ENCODE results near the gene IQCM.
"Not testable (repeated sequence)": the region's sequence is repeated elsewhere in the genome, so short reads cannot be mapped to it uniquely, and the experiment has no call there.

IQCM gene

GRCh38 chr4:149555146-149555545 is 260.5 kb downstream of the IQCM start:
- no peak for DNase-seq

- DNase-seq = no peak
Observed at GRCh38 chr4:149553959-149554520, 261.6 kb downstream of the IQCM start.

- DNase-seq = no peak
Observed at GRCh38 chr4:149552601-149553000, 263.0 kb downstream of the IQCM start.

GRCh38 chr4:149549911-149550310 is 265.7 kb downstream of the IQCM start:
- no peak for DNase-seq

DNA sequence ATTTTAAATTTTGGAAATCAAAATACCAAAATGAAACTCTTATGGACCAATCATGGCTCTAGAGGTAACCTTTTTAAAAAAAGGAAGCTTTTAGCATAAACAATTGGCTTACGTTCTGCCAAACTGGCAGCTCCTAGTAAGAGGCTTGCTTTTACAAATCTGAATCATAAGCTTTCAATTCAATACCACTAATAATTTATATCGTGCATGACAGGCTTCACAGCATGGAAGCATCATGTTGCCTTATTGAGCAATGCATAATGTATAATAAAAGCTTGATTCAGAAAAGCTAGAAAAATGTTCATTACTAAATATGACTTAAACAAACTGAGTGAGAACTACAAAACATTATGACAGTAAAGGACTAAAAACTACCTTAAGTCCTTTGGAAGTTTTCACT is 280.9 kb downstream of the IQCM start:
- DNase-seq = no peak

GRCh38 chr4:149531861-149532260 is 283.8 kb downstream of the IQCM start:
- no peak for DNase-seq

- DNase-seq = no peak
Observed at GRCh38 chr4:149523039-149523438, 292.6 kb downstream of the IQCM start.

DNA sequence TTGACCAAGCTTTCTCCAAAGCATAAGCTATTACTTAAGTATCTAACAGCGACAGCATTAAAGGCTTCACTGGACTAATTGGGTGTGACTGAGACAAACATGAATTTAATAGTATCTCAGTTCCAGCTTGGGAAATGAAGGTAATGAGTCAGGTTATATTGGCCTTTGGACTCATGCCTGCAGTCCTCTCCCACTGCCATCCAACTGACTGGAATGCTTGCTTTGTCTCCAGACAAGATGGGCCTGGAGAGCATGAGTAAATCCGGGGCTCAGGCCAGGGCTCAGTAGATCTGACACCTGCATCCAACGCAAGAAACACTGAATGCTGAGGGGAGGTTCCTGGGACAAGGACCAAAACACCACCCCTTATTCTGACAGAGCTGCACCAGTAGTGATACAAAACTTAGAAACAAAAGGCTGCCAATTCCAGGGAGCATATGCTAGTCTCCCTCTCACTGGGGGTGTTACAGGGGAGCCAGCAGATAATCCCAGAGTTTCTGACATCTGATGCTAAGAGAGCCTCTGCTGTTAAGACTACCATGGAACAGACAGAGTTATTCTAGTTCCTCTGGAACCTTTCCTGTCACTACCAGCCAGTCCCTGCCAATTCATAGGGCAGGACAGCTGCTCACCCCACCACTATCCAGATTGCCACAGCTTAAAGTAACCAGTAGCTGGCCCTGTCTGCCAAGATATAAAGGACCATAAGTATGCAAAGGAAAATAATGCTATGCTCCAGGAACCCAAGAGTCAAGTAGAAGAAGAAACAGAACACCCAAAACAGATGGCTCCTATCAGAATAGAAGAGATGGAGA is 293.8 kb downstream of the IQCM start:
- DNase-seq = no peak

DNA sequence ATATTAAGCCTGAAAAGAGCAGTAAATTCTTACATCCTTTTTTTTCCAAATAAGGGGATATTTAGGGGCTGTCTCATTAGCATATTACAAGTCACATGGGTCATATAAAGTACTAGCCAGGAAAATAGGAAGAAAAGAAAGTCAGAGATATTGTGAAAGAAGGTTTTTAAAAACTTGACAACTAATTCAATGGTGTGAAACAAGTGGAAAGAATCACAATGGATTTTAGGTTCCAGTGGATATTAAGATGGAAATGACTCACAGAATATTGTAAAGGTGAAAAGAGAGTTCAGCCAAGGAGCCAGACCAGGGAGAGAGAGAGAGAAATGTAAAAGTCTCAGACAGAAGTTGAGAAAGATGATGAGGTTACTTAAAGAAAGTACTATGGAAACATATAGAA is 297.2 kb downstream of the IQCM start:
- no peak for DNase-seq

- DNase-seq = no peak
Observed at GRCh38 chr4:149513081-149513480, 302.6 kb downstream of the IQCM start.

DNA sequence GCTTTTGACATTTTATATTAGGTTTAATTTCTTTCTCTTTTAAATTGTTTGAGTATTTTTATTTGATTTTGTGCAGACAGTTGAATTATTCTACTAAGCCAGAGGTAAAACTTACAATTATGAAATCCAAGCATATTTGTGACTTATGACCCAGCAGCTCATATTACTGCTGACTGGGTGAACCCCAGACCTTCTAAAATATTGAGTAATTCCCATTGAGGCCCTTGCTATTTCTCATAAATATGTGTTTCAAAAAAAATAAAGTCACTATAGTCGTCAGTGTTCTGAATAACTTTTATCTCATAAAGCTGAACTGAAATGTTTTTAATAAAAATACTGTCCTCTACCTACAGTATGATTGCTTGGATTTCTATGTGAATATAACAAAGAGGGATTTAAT is 303.1 kb downstream of the IQCM start:
- no peak for DNase-seq

DNA sequence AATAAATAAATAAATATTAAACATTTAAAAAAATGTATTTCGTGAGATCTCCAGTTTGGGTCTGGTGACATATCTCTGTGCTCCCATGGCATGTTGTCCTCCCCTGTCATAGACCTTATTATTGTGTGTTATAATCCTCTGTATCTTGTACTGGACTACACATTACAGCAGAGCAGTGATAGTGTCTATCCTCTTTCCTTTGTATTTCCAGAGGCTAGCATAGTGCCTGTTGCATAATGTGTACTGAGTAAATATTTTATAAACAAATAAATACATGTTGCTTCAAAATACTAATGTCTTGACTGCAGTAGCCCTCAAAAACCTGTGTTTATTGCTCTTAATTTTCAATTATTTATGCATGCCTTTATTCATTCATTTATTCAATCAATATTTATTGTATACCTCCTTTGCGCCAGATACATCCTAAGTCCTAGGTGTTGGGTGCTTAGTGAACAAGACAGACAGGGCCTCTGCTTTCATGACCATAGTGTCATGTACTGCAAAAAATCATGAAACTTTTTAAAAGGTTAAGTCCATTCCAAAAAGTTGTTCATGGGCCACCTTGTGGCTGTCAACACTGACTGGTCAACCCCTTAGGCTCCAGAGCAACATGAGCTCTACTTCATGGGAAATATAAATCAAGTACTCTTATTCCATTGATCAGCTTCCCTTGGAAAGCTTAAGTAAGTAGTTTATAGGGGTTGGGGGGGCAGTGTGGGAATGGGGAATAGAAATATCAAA is 303.9 kb downstream of the IQCM start:
- no peak for DNase-seq

DNA sequence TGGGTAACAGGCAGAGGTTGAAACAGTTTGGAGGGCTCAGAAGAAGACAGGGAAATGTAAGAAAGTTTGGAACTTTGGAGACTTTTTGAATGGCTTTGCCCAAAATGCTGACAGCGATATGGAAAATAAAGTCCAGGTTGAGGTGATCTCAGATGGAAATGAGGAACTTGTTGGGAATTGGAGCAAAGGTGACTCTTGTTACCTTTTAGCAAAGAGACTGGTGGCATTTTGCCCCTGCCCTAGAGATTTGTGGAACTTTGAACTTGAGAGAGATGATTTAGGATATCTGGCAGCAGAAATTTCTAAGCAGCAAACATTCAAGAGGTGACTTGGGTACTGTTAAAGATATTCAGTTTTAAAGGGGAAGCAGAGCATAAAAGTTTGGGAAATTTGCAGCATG is 308.3 kb downstream of the IQCM start:
- not testable (repeated sequence) for DNase-seq

DNA sequence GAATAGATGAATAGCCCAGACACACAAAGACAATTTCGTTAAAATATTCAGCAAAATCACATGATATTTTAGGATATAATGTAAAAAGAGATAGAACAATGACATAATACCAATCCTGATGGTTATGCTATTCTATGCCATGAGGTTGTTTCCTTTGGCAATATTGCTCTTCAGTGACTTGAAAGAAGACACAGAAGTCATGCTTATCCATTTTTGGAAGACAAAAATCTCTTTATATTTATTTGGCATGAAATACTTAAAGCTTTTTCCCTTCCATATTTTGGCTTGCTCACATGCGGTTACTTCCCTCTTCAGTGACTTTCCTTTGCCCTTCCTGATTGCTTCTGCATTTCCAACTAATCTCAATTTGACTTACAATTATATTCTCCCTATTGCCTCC is 314.8 kb downstream of the IQCM start:
- no peak for DNase-seq

DNA sequence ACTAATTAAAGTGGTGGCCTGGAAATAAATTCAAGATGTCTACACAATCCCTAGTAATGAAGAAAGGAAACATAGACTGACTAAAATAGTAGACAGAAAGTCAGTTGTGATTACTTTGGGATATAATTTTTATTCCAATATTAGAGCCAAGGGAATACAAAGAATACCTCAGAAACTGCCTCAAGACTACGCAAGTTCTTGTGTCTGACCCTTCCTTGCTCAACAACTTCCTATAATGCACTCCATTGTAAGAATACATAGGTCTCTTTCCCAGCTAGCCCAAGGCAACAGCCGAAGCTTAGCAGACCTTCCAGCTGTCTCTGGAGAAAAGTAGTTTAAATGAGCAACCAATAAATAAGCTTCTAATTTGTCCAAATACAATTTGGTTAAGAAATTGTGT is 315.9 kb downstream of the IQCM start:
- no peak for DNase-seq

GRCh38 chr4:149498246-149498645 is 317.4 kb downstream of the IQCM start:
- no peak for DNase-seq

DNA sequence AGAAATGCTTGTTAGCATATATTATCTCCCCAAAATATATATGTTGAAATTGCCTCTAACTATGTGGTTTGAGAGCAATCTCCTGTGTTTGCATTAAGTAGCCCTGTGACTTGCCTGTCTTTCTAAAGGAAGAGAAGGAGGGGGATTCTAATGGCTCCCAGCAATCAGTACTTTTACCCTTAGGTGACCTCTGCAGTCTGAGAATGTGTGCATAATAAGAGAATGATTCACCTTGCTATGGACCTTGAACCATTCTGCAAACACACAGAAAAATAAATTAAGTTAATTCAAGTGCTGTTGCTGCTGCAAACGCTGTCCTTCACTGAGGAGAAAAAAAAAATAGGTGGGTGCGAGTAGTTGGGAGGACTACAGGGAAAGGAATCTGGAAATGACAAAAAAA is 322.2 kb downstream of the IQCM start:
- no peak for DNase-seq

GRCh38 chr4:149489321-149489720 is 326.3 kb downstream of the IQCM start:
- no peak for DNase-seq

GRCh38 chr4:149486861-149487260 is 328.8 kb downstream of the IQCM start:
- no peak for DNase-seq

GRCh38 chr4:149468669-149469068 is 347.0 kb downstream of the IQCM start:
- not testable (repeated sequence) for DNase-seq

- no peak for DNase-seq
Observed at GRCh38 chr4:149466446-149466845, 349.2 kb downstream of the IQCM start.

GRCh38 chr4:149465955-149466354 is 349.7 kb downstream of the IQCM start:
- no peak for DNase-seq

DNA sequence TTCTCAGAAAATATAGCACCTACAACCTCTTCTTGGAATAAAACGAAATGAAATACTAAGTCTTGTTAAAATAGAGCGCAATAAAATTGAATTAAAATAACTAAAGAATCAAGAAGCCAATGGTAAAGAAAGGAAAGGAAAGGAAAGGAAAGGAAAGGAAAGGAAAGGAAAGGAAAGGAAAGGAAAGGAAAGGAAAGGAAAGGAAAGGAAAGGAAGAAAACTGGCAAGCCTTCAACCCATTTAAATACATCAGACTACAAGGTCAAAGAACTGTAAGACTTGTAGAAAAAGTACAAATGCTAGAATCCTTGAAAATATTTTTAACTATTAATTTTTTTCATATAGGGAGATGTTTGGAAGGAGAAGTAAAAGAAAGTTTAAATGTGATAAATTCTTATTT is 372.1 kb downstream of the IQCM start:
- no peak for DNase-seq

GRCh38 chr4:149441338-149441737 is 374.3 kb downstream of the IQCM start:
- no peak for DNase-seq
